HUES48 (cell line): Measurements from ENCODE around the gene AMBRA1.

Source experiments
- H3K27ac ChIP-seq: one replicate; pipeline ENCODE4 v1.7.0; 2013; ENCODE audit warnings: low read depth, low read length, inconsistent platforms
- H3K27me3 ChIP-seq: 2 replicates; pipeline ENCODE4 v1.6.1; 2013; ENCODE audit warnings: mild to moderate bottlenecking, low read length; ENCODE audit not compliant: control insufficient read depth, insufficient read depth
- H3K36me3 ChIP-seq: 2 replicates; pipeline ENCODE4 v1.6.1; 2013; ENCODE audit warnings: low read length; ENCODE audit not compliant: control insufficient read depth, insufficient read depth
- H3K4me1 ChIP-seq: 2 replicates; pipeline ENCODE4 v1.6.1; 2013; ENCODE audit warnings: mild to moderate bottlenecking, low read length; ENCODE audit not compliant: control insufficient read depth, insufficient read depth
- H3K4me3 ChIP-seq: 2 replicates; pipeline ENCODE4 v1.5.1; 2013; ENCODE audit warnings: mild to moderate bottlenecking, low read depth, low read length
- H3K9ac ChIP-seq: 2 replicates; pipeline ENCODE4 v1.6.1; 2013; ENCODE audit warnings: mild to moderate bottlenecking, low read depth, low read length, moderate library complexity
- H3K9me3 ChIP-seq: 2 replicates; pipeline ENCODE4 v1.6.1; 2013; ENCODE audit warnings: low read length; ENCODE audit not compliant: control insufficient read depth, insufficient read depth

The AMBRA1 gene

GRCh38 chr11:46633291-46634217, 39.7 kb upstream of the AMBRA1 start:
- Histone ChIP-seq H3K4me3 (no peak overlapping the region), H3K27me3 (no peaks in the 10 kb centered on the region), H3K9me3 (no peaks in the 10 kb centered on the region), H3K4me1 (no peaks in the 10 kb centered on the region), H3K27ac (no peak overlapping the region), H3K9ac (no peak overlapping the region), H3K36me3 (peaks cover 25% of the 10 kb centered on the region)

- peaks cover 25% of the 10 kb centered on the region for H3K36me3 ChIP-seq
- no peaks in the 10 kb centered on the region for H3K9me3 ChIP-seq
- H3K4me3 ChIP-seq = no peak overlapping the region
- H3K9ac ChIP-seq = no peak overlapping the region
- H3K27ac ChIP-seq = no peak overlapping the region
- no peaks in the 10 kb centered on the region for H3K27me3 ChIP-seq
- no peaks in the 10 kb centered on the region for H3K4me1 ChIP-seq
These were observed 38.7 kb upstream of the AMBRA1 start for GRCh38 chr11:46632502-46632901.

GRCh38 chr11:46631676-46632075, 37.9 kb upstream of the AMBRA1 start:
- no peak overlapping the region for H3K9ac ChIP-seq
- H3K9me3 ChIP-seq = no peaks in the 10 kb centered on the region
- no peak overlapping the region for H3K27ac ChIP-seq
- H3K27me3 ChIP-seq = no peaks in the 10 kb centered on the region
- no peaks in the 10 kb centered on the region for H3K4me1 ChIP-seq
- H3K4me3 ChIP-seq = no peak overlapping the region
- peaks cover 25% of the 10 kb centered on the region for H3K36me3 ChIP-seq

GRCh38 chr11:46630237-46630636, 36.4 kb upstream of the AMBRA1 start:
- Histone ChIP-seq H3K27me3 (no peaks in the 10 kb centered on the region), H3K9ac (no peak overlapping the region), H3K36me3 (peaks cover 31% of the 10 kb centered on the region), H3K9me3 (no peaks in the 10 kb centered on the region), H3K4me3 (no peak overlapping the region), H3K4me1 (no peaks in the 10 kb centered on the region), H3K27ac (no peak overlapping the region)

- Histone ChIP-seq H3K9ac (no peak overlapping the region), H3K4me3 (no peak overlapping the region), H3K4me1 (no peaks in the 10 kb centered on the region), H3K27me3 (no peaks in the 10 kb centered on the region), H3K9me3 (no peaks in the 10 kb centered on the region), H3K36me3 (peaks cover 38% of the 10 kb centered on the region), H3K27ac (no peak overlapping the region)
These were observed 35.1 kb upstream of the AMBRA1 start for GRCh38 chr11:46628961-46629360.

DNA sequence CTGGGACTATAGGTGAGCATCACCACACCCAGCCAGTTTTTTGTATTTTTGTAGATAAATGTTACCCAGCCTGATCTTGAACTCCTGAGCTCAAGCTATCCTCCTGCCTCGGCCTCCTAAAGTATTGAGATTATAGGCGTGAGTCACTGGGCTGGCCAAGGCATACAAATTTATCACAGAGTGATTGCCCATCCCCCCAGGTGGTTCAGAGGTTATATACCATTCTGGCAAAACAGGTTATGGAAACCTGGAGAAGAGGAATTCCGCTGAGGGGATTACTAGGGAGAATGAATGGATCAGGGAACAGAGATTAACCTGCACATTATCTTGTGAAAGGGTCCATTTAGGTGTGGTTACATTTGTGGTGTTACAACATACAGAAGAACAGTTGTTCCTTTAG, 31.6 kb upstream of the AMBRA1 start:
- H3K27ac ChIP-seq = no peak overlapping the region

GRCh38 chr11:46618837-46619236, 25.0 kb upstream of the AMBRA1 start:
- Histone ChIP-seq H3K4me1 (peaks cover 10% of the 10 kb centered on the region), H3K9ac (no peak overlapping the region), H3K4me3 (peak overlapping the region; percentile 93), H3K36me3 (peaks cover 9% of the 10 kb centered on the region; the same call in 1 of the 2 replicates), H3K9me3 (no peaks in the 10 kb centered on the region), H3K27me3 (no peaks in the 10 kb centered on the region), H3K27ac (no peak overlapping the region)

More for the DNA sequence above, 31.6 kb upstream of the AMBRA1 start:
- Histone ChIP-seq H3K27me3 (no peaks in the 10 kb centered on the region), H3K9me3 (no peaks in the 10 kb centered on the region), H3K4me1 (no peaks in the 10 kb centered on the region), H3K9ac (no peak overlapping the region), H3K36me3 (peaks cover 28% of the 10 kb centered on the region), H3K4me3 (no peak overlapping the region)

- Histone ChIP-seq H3K9me3 (no peaks in the 10 kb centered on the region), H3K9ac (peak overlapping the region; percentile 98), H3K4me1 (peaks cover 10% of the 10 kb centered on the region), H3K27ac (peak overlapping the region; percentile 98), H3K36me3 (peaks cover 9% of the 10 kb centered on the region; the same call in 1 of the 2 replicates), H3K4me3 (peak overlapping the region; percentile 93), H3K27me3 (no peaks in the 10 kb centered on the region)
These were observed 24.1 kb upstream of the AMBRA1 start for GRCh38 chr11:46617972-46618314.

DNA sequence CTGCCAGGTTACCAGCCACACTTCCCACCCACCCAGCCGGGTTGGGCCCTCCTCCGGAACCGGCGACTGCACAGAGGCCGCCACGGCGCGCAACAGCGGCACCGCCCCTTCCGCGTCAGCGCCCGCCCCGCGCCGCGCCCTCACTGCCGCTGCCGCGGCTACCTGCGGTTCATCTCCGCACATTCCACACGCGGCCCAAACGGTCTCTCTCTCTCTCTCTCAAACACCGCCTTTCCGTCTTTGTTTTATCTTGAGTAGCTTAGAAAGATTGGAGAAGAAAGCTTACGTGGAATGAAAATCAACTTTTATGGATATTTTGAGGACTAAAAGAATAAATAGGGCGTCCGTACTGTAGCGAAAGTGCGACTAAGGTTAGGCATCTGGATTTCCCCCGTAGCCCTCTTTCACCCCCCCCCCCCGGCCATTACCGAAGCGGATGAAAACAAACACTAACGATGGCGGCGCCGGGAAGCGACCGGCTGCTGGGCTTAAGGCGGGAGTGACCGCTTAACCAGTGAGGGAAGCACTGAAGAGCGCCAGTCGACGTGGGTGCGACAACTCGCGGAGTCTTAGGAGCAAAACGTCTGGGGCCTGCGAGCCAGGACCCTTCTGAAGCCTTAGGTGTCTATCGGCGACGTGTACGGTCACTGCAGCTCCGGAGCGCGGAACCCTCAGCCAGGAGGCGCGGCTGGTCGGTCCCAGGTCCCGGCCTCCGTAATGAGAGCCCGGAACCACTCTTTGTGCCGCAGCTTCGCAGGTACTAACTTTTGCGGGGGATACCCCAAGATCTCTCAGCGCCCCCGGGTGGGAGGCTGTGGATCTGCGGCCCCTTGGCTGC, 23.5 kb upstream of the AMBRA1 start, which contains the start of the genes ATG13 and HARBI1:
Gene ATG13 (plus strand): TSS at position 420 of the 838 bp plus-strand sequence. CDS start 26,739 bp downstream, outside the sequence.
Gene HARBI1 (minus strand): TSS at position 94 of the 838 bp plus-strand sequence. CDS start 990 bp downstream, outside the sequence.
- H3K27me3 ChIP-seq = no peaks in the 10 kb centered on the region
- no peaks in the 10 kb centered on the region for H3K9me3 ChIP-seq
- peaks cover 10% of the 10 kb centered on the region for H3K4me1 ChIP-seq
- H3K4me3 ChIP-seq = peak within 1 kb of the TSS; percentile 93
- peaks cover 4% of the 10 kb centered on the region; the same call in 1 of the 2 replicates for H3K36me3 ChIP-seq
- H3K9ac ChIP-seq = peak within 1 kb of the TSS; percentile 98
- H3K27ac ChIP-seq = peak within 1 kb of the TSS; percentile 98

GRCh38 chr11:46616551-46617133, 22.8 kb upstream of the AMBRA1 start:
- peak overlapping the region; percentile 98 for H3K27ac ChIP-seq

More at GRCh38 chr11:46616551-46617133, 22.8 kb upstream of the AMBRA1 start:
- H3K36me3 ChIP-seq = peaks cover 2% of the 10 kb centered on the region; the same call in 1 of the 2 replicates
- H3K4me3 ChIP-seq = peak overlapping the region; percentile 93
- peak overlapping the region; percentile 98 for H3K9ac ChIP-seq
- no peaks in the 10 kb centered on the region for H3K27me3 ChIP-seq
- H3K9me3 ChIP-seq = no peaks in the 10 kb centered on the region
- peaks cover 10% of the 10 kb centered on the region for H3K4me1 ChIP-seq
